ENCODE data around the gene ZNF75A.
A peak's percentile ranks its signal among the peaks of the same experiment; 100 is the strongest.

Gene ZNF75A

GRCh38 chr16:3289998-3290673, 15.2 kb upstream of the ZNF75A start:
- DNase-seq, result no peak

- DNase-seq, result no peak
These were observed 12.7 kb upstream of the ZNF75A start for GRCh38 chr16:3292604-3293003.

GRCh38 chr16:3295209-3295608, 10.1 kb upstream of the ZNF75A start:
- no peak for DNase-seq

- no peak for DNase-seq
These were observed 9.5 kb upstream of the ZNF75A start for GRCh38 chr16:3295783-3296182.

- DNase-seq, result no peak
These were observed 927 bp upstream of the ZNF75A start for GRCh38 chr16:3304370-3304769.

- no peak for DNase-seq
These were observed 781 bp downstream of the ZNF75A start for GRCh38 chr16:3306078-3306477.

GRCh38 chr16:3311496-3311895, 6.2 kb downstream of the ZNF75A start:
- DNase-seq, result no peak

- no peak for DNase-seq
These were observed 12.2 kb downstream of the ZNF75A start for GRCh38 chr16:3317315-3317999.

- DNase-seq, result no peak
These were observed 16.5 kb downstream of the ZNF75A start for GRCh38 chr16:3321816-3322215.

GRCh38 chr16:3327514-3327913, 22.2 kb downstream of the ZNF75A start:
- DNase-seq, result no peak

GRCh38 chr16:3328104-3328503, 22.8 kb downstream of the ZNF75A start:
- DNase-seq, result no peak

- no peak for DNase-seq
These were observed 23.3 kb downstream of the ZNF75A start for GRCh38 chr16:3328643-3329042.

GRCh38 chr16:3346041-3346440, 40.7 kb downstream of the ZNF75A start:
- no peak for DNase-seq

GRCh38 chr16:3347586-3347985, 42.3 kb downstream of the ZNF75A start:
- DNase-seq, result no peak

- DNase-seq, result no peak
These were observed 43.4 kb downstream of the ZNF75A start for GRCh38 chr16:3348547-3349167.

- no peak for DNase-seq
These were observed 43.9 kb downstream of the ZNF75A start for GRCh38 chr16:3349175-3349574.

- DNase-seq, result no peak
These were observed 50.3 kb downstream of the ZNF75A start, which contains the start of gene OR2C1 for GRCh38 chr16:3355589-3355988. TSS of gene OR2C1 (plus strand) at chr16:3355889. CDS start at chr16:3355941, 52 bp downstream.

- no peak for DNase-seq
These were observed 50.8 kb downstream of the ZNF75A start for GRCh38 chr16:3356118-3356517.

GRCh38 chr16:3358871-3359270, 53.6 kb downstream of the ZNF75A start:
- DNase-seq, result no peak

- DNase-seq, result no peak
These were observed 57.6 kb downstream of the ZNF75A start for GRCh38 chr16:3362931-3363330.

- no peak for DNase-seq
These were observed 58.5 kb downstream of the ZNF75A start for GRCh38 chr16:3363793-3364192.

GRCh38 chr16:3364774-3365427, 59.6 kb downstream of the ZNF75A start:
- DNase-seq, result peak; percentile 90

Measured in stimulated activated CD4-positive, alpha-beta T cell treated with anti-CD3 and anti-CD28 coated beads, Interleukin-4, amount 100 ng/mL, for 24 hours (primary cell).